GM12873 (cell line): ENCODE results near the gene INTS6.

ENCODE experiments used
- TF ChIP-seq, protein P1 (sequence below): IDR thresholded peaks from 2 replicates; pipeline ENCODE4 v1.5.1; 2012; ENCODE audit warnings: low read depth, mild to moderate bottlenecking, moderate library complexity, low read length, control low read depth; ENCODE audit not compliant: insufficient read depth; ENCODE audit errors: missing control alignments

The INTS6 gene

DNA sequence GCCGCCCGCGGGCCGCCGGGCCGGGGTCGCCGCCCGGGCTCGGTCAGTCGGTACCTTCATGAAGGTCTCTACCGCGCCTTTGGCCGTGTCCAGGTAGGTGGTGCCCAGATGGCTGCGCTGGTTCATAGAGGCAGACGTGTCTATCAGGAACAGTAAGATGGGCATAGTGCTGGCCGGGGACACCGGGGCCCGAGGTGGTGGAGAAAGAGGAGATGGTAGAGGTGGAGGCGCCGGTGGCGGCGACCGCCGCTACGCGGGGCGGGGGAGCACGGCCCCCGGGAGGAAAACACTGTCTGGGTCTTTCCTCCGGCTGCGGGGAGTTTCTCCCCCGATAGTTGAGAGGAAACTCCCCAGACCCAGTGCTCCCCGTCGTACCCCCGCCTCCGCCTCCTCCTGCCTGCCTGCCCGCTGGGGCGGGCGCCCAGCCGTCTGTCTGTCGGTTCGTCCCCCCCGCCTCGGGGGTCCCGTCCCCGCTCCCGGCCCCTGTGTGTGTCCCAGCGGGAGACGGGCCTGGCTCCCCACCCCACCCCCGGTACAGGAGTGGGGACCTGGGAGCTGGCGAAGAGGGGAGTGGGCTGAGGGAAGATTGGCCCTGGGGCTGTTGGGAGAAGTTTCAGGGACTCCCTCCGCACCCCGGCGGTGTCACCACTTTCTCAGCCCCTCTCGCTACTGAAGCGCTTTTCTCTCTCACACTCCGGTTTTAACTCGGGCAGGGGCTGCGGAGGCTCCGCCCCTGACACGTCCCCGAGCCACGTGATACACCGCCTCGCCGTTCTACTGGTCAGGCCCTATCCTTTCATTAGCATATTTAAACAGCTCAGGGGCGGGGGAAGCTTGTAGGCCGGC is at the start of gene INTS6:
Gene INTS6, minus strand, starts transcription at position 676 of the 846 bp plus-strand sequence. Its CDS starts 511 bp downstream, at position 165.
- TF ChIP-seq, protein P1, sequence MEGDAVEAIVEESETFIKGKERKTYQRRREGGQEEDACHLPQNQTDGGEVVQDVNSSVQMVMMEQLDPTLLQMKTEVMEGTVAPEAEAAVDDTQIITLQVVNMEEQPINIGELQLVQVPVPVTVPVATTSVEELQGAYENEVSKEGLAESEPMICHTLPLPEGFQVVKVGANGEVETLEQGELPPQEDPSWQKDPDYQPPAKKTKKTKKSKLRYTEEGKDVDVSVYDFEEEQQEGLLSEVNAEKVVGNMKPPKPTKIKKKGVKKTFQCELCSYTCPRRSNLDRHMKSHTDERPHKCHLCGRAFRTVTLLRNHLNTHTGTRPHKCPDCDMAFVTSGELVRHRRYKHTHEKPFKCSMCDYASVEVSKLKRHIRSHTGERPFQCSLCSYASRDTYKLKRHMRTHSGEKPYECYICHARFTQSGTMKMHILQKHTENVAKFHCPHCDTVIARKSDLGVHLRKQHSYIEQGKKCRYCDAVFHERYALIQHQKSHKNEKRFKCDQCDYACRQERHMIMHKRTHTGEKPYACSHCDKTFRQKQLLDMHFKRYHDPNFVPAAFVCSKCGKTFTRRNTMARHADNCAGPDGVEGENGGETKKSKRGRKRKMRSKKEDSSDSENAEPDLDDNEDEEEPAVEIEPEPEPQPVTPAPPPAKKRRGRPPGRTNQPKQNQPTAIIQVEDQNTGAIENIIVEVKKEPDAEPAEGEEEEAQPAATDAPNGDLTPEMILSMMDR: no peak

DNA sequence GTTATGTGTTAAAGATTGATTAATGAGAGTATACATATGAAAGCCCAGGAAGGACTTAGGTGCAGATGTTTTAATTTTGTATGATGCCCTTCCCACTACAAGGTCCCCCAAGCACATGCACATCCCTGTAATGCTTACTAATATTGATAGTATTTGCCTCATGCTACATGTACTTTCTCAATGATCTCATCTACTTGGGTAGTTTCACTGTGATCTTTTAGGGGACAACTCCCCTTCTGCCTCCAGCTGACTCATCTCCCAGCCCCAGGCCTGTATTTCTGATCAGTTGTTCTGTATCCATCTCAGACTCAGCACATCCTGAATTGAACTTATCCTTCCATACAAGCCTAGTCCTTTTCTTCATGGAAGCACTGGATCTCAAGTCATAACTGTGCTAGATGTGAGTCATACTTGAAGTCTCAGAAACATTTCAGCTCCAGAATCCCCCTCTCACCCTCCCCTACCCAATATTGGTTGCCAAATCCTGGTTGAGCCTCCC is 49.4 kb upstream of the INTS6 start:
- TF ChIP-seq, protein P1: no peak

DNA sequence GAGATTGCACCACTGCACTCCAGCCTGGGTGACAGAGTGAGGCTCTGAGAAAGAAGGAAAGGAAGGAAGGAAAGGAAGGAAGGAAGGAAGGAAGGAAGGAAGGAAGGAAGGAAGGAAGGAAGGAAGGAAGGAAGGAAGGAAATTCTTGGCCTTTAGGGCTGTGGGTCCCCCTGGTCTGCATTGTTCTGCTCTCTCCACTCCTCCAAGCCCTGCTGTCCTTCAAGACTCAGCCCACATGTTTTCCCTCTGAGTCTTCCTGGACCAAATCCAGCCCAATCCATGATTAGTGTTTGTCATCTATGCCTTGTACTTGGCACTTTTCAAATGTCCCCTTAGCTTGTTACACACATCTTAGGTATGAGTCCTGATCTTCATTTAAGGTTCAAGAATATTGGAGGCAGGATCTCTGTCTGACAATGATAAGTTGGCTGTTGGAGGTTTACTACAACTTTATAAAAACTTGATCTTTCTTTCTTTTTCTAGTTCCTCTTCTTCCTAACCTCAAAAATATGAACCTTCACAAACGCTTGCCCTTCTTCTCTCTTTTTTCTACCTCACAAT is 48.8 kb upstream of the INTS6 start:
- TF ChIP-seq, protein P1: no peak

GRCh38 chr13:51501096-51501495 is 48.3 kb upstream of the INTS6 start:
- TF ChIP-seq, protein P1: no peak

DNA sequence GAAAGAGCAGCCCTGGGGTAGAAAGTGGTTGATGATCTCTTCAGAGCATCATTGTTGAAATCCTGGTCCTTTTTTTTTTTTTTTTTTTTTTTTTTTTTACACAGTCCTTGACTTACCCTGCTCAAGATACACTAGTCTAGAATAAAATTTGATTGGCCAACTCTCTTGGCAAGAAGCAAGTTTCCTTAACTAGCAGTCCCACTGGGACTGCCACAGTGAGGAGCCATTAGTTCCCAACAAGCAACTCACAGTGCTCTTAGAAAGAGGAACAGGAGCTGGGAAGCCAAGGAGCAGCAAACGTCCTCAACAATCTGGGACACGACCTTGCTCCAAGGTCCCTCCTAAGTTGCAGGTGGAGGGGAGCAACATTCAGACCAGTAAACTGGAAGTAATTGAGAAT is 47.9 kb upstream of the INTS6 start:
- TF ChIP-seq, protein P1: no peak

GRCh38 chr13:51499841-51500240 is 47.0 kb upstream of the INTS6 start:
- TF ChIP-seq, protein P1: no peak

GRCh38 chr13:51495316-51495715 is 42.5 kb upstream of the INTS6 start:
- TF ChIP-seq, protein P1: no peak
